ENCODE measurements around the gene RCL1.

GRCh38 chr9:4811824-4812223, 19.1 kb downstream of the RCL1 start:
- TF ChIP-seq GATA3 (IDR thresholded peaks at IDR 0.05; ENCODE audit: low read depth, low read length) (no peak), GATA2 (IDR thresholded peaks at IDR 0.05; ENCODE audit: low read depth, low read length) (no peak)

All from SH-SY5Y (cell line).